Uterus (tissue), 2 donors: ENCODE measurements around the gene LDLRAD4.

ENCODE experiments used
- CTCF ChIP-seq, 4 experiments: fragments of 200-600 bp in 2 of 4; fragments of 450-650 bp in 2 of 4; sonication (generic) in 2 of 4; IDR thresholded peaks; one replicate each; pipeline ENCODE4 v1.5.1; 2016 to 2019; ENCODE audit warnings: antibody characterized with exemption in 4 of 4, mild to moderate bottlenecking in 2 of 4, moderate library complexity in 1 of 4
- POLR2A ChIP-seq, 2 donors: fragments of 450-650 bp; IDR thresholded peaks; one replicate each; pipeline ENCODE4 v1.6.1; 2016; ENCODE audit warnings: antibody characterized with exemption in 2 of 2, mild to moderate bottlenecking in 1 of 2, moderate library complexity in 1 of 2

- TF ChIP-seq CTCF (IDR thresholded peaks at IDR 0.05) (no peak), POLR2A (IDR thresholded peaks at IDR 0.05) (no peak)
Measured at GRCh38 chr18:13410471-13410870, 191.9 kb downstream of the LDLRAD4 start.
